HEK293 (cell line): ENCODE data around the gene HOXD9.

Experiments
- AEBP2 ChIP-seq: fragments of 450-650 bp; formaldehyde crosslinking; IDR thresholded peaks from 2 replicates; pipeline ENCODE4 v1.5.1; 2016; ENCODE audit warnings: missing biosample characterization, missing genetic modification characterization, borderline replicate concordance
- FEZF1 ChIP-seq: fragments of 450-650 bp; formaldehyde crosslinking; IDR thresholded peaks from 2 replicates; pipeline ENCODE4 v1.5.1; 2016; ENCODE audit warnings: missing biosample characterization, missing genetic modification characterization
- GLI4 ChIP-seq: fragments of 450-650 bp; formaldehyde crosslinking; IDR thresholded peaks from 2 replicates; pipeline ENCODE4 v1.5.1; 2016; ENCODE audit warnings: missing biosample characterization, missing genetic modification characterization
- HIC1 ChIP-seq: fragments of 450-650 bp; formaldehyde crosslinking; IDR thresholded peaks from 2 replicates; pipeline ENCODE4 v1.5.1; 2016; ENCODE audit warnings: missing biosample characterization, missing genetic modification characterization
- HOXA7 ChIP-seq: sonication (generic); formaldehyde crosslinking; IDR thresholded peaks from 2 replicates; pipeline ENCODE4 v1.8.1; 2022; ENCODE audit warnings: missing genetic modification reagents, borderline replicate concordance
- IKZF3 ChIP-seq: fragments of 450-650 bp; IDR thresholded peaks from 2 replicates; pipeline ENCODE4 v1.5.0; 2018; ENCODE audit warnings: missing biosample characterization, mild to moderate bottlenecking, missing genetic modification characterization, moderate library complexity
- ZBTB20 ChIP-seq: fragments of 450-650 bp; formaldehyde crosslinking; IDR thresholded peaks from 2 replicates; pipeline ENCODE4 v1.5.1; 2016; ENCODE audit warnings: missing biosample characterization, missing genetic modification characterization
- ZBTB48 ChIP-seq: fragments of 450-650 bp; formaldehyde crosslinking; IDR thresholded peaks from 2 replicates; pipeline ENCODE4 v1.5.1; 2016; ENCODE audit warnings: missing biosample characterization, missing genetic modification characterization
- ZFHX2 ChIP-seq: fragments of 450-650 bp; formaldehyde crosslinking; conservative IDR thresholded peaks from 2 replicates; pipeline ENCODE4 v1.5.1; 2016; ENCODE audit warnings: missing biosample characterization, missing genetic modification characterization
- ZFP37 ChIP-seq: fragments of 450-650 bp; formaldehyde crosslinking; IDR thresholded peaks from 2 replicates; pipeline ENCODE4 v1.5.1; 2016; ENCODE audit warnings: missing biosample characterization, missing genetic modification characterization
- ZIC2 ChIP-seq: fragments of 450-650 bp; formaldehyde crosslinking; IDR thresholded peaks from 2 replicates; pipeline ENCODE4 v1.5.1; 2016; ENCODE audit warnings: missing biosample characterization, missing genetic modification characterization
- ZNF274 ChIP-seq, 2 experiments: fragments of 200-500 bp in 1 of 2; fragments of 450-650 bp in 1 of 2; sonication (Bioruptor generic) in 1 of 2; formaldehyde crosslinking in 1 of 2; IDR thresholded peaks; 2 replicates each; pipeline versions ENCODE4 v1.5.1 to v1.6.1; 2014 to 2016; ENCODE audit warnings: borderline replicate concordance in 1 of 2, inconsistent platforms in 1 of 2, low read length in 1 of 2, missing biosample characterization in 1 of 2, missing genetic modification characterization in 1 of 2
- ZNF324 ChIP-seq: fragments of 450-650 bp; formaldehyde crosslinking; IDR thresholded peaks from 2 replicates; pipeline ENCODE4 v1.5.1; 2016; ENCODE audit warnings: missing biosample characterization, missing genetic modification characterization
- ZNF350 ChIP-seq: fragments of 450-650 bp; formaldehyde crosslinking; IDR thresholded peaks from 2 replicates; pipeline ENCODE4 v1.5.0; 2017; ENCODE audit warnings: missing biosample characterization, mild to moderate bottlenecking, missing genetic modification characterization
- ZNF391 ChIP-seq: fragments of 450-650 bp; formaldehyde crosslinking; IDR thresholded peaks from 2 replicates; pipeline ENCODE4 v1.5.1; 2016; ENCODE audit warnings: low read depth, missing biosample characterization, missing genetic modification characterization, borderline replicate concordance
- ZNF404 ChIP-seq: fragments of 450-650 bp; formaldehyde crosslinking; IDR thresholded peaks from 2 replicates; pipeline ENCODE4 v1.5.1; 2017; ENCODE audit warnings: missing biosample characterization, missing genetic modification characterization
- ZNF488 ChIP-seq: fragments of 450-650 bp; formaldehyde crosslinking; IDR thresholded peaks from 2 replicates; pipeline ENCODE4 v1.5.1; 2016; ENCODE audit warnings: missing biosample characterization, missing genetic modification characterization
- ZNF513 ChIP-seq: fragments of 450-650 bp; IDR thresholded peaks from 2 replicates; pipeline ENCODE4 v1.5.1; 2018; ENCODE audit warnings: missing biosample characterization, missing genetic modification characterization
- ZNF529 ChIP-seq: fragments of 450-650 bp; formaldehyde crosslinking; IDR thresholded peaks from 2 replicates; pipeline ENCODE4 v1.5.1; 2017; ENCODE audit warnings: missing genetic modification characterization, missing biosample characterization; ENCODE audit not compliant: insufficient replicate concordance
- ZNF580 ChIP-seq: fragments of 450-650 bp; formaldehyde crosslinking; IDR thresholded peaks from 2 replicates; pipeline ENCODE4 v1.5.1; 2016; ENCODE audit warnings: missing biosample characterization, missing genetic modification characterization
- ZNF629 ChIP-seq: fragments of 450-650 bp; formaldehyde crosslinking; IDR thresholded peaks from 2 replicates; pipeline ENCODE4 v1.5.1; 2017; ENCODE audit warnings: missing biosample characterization, missing genetic modification characterization
- TF ChIP-seq, protein P1 (sequence below): fragments of 450-650 bp; formaldehyde crosslinking; IDR thresholded peaks from 2 replicates; pipeline ENCODE4 v1.5.1; 2016; ENCODE audit warnings: missing biosample characterization, missing genetic modification characterization
- TF ChIP-seq, protein P2 (sequence below): fragments of 450-650 bp; formaldehyde crosslinking; IDR thresholded peaks from 2 replicates; pipeline ENCODE4 v1.5.1; 2017; ENCODE audit warnings: missing biosample characterization, mild to moderate bottlenecking, missing genetic modification characterization, moderate library complexity

The HOXD9 gene

GRCh38 chr2:176128982-176129796, 6.7 kb downstream of the HOXD9 start, which contains the start of gene HOXD8 (continued):
- TF ChIP-seq ZNF274 (IDR thresholded peaks at IDR 0.05; ENCODE audit: low read length): no peak
- no peak for TF ChIP-seq ZNF274 (tag by site-specific recombination; IDR thresholded peaks at IDR 0.05; ENCODE audit: borderline replicate concordance)
- TF ChIP-seq ZNF350 (tag by site-specific recombination): no peak
- no peak for TF ChIP-seq ZNF529 (tag by site-specific recombination)
- TF ChIP-seq ZBTB48 (tag by site-specific recombination): peak; percentile 96
- peak; percentile 80 for TF ChIP-seq ZBTB20 (tag by site-specific recombination)
- no peak for TF ChIP-seq ZNF404 (tag by site-specific recombination)
- no peak for TF ChIP-seq ZNF391 (tag by site-specific recombination)
- TF ChIP-seq ZNF488: no peak
- TF ChIP-seq ZNF324 (tag by site-specific recombination): no peak
- TF ChIP-seq FEZF1: peak; percentile 68
- peak; percentile 51; the same call in 1 of the 2 replicates for TF ChIP-seq ZNF580 (tag by site-specific recombination)
- TF ChIP-seq, protein P1, sequence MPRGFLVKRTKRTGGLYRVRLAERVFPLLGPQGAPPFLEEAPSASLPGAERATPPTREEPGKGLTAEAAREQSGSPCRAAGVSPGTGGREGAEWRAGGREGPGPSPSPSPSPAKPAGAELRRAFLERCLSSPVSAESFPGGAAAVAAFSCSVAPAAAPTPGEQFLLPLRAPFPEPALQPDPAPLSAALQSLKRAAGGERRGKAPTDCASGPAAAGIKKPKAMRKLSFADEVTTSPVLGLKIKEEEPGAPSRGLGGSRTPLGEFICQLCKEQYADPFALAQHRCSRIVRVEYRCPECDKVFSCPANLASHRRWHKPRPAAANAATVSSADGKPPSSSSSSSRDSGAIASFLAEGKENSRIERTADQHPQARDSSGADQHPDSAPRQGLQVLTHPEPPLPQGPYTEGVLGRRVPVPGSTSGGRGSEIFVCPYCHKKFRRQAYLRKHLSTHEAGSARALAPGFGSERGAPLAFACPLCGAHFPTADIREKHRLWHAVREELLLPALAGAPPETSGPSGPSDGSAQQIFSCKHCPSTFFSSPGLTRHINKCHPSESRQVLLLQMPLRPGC (tag by site-specific recombination): peak; percentile 58
- peak; percentile 13; the same call in 1 of the 2 replicates for TF ChIP-seq ZNF513 (tag by site-specific recombination)
- TF ChIP-seq, protein P2, sequence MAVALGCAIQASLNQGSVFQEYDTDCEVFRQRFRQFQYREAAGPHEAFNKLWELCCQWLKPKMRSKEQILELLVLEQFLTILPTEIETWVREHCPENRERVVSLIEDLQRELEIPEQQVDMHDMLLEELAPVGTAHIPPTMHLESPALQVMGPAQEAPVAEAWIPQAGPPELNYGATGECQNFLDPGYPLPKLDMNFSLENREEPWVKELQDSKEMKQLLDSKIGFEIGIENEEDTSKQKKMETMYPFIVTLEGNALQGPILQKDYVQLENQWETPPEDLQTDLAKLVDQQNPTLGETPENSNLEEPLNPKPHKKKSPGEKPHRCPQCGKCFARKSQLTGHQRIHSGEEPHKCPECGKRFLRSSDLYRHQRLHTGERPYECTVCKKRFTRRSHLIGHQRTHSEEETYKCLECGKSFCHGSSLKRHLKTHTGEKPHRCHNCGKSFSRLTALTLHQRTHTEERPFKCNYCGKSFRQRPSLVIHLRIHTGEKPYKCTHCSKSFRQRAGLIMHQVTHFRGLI (tag by site-specific recombination): peak; percentile 35; the same call in 1 of the 2 replicates
- TF ChIP-seq ZFP37: peak; percentile 49; the same call in 1 of the 2 replicates
- TF ChIP-seq ZFHX2 (tag by site-specific recombination): peak; percentile 38
- TF ChIP-seq AEBP2 (tag by site-specific recombination): no peak
- TF ChIP-seq IKZF3 (tag by site-specific recombination): peak; percentile 83
- TF ChIP-seq GLI4 (tag by site-specific recombination): peak; percentile 58; the same call in 1 of the 2 replicates
- no peak for TF ChIP-seq HOXA7
- TF ChIP-seq HIC1: peak; percentile 77
- peak; percentile 55 for TF ChIP-seq ZIC2 (tag by site-specific recombination)
- TF ChIP-seq ZNF629 (tag by site-specific recombination): peak; percentile 41
